ENCODE data around the gene ATP13A3.
A peak's percentile ranks its signal among the peaks of the same experiment; 100 is the strongest.

The ATP13A3 gene

GRCh38 chr3:194476784-194477183 is 10.0 kb downstream of the ATP13A3 start:
- DNase-seq (ENCODE audit: low spot score), result peak; percentile 43

GRCh38 chr3:194475978-194476377 is 10.8 kb downstream of the ATP13A3 start:
- no peak for DNase-seq (ENCODE audit: low spot score)

- no peak for DNase-seq (ENCODE audit: low spot score)
Observed at GRCh38 chr3:194475138-194475932, 11.5 kb downstream of the ATP13A3 start.

GRCh38 chr3:194474675-194475074 is 12.1 kb downstream of the ATP13A3 start:
- no peak for DNase-seq (ENCODE audit: low spot score)

GRCh38 chr3:194472290-194472920 is 14.4 kb downstream of the ATP13A3 start:
- peak; percentile 63 for DNase-seq (ENCODE audit: low spot score)

- no peak for DNase-seq (ENCODE audit: low spot score)
Observed at GRCh38 chr3:194471863-194472262, 14.9 kb downstream of the ATP13A3 start.

GRCh38 chr3:194470615-194471014 is 16.2 kb downstream of the ATP13A3 start:
- DNase-seq (ENCODE audit: low spot score), result no peak

GRCh38 chr3:194469977-194470376 is 16.8 kb downstream of the ATP13A3 start:
- no peak for DNase-seq (ENCODE audit: low spot score)

GRCh38 chr3:194468086-194468485 is 18.7 kb downstream of the ATP13A3 start:
- no peak for DNase-seq (ENCODE audit: low spot score)

GRCh38 chr3:194466761-194467356 is 19.9 kb downstream of the ATP13A3 start:
- no peak for DNase-seq (ENCODE audit: low spot score)

- no peak for DNase-seq (ENCODE audit: low spot score)
Observed at GRCh38 chr3:194465920-194466570, 20.8 kb downstream of the ATP13A3 start.

- DNase-seq (ENCODE audit: low spot score), result no peak
Observed at GRCh38 chr3:194465246-194465645, 21.6 kb downstream of the ATP13A3 start.

- DNase-seq (ENCODE audit: low spot score), result no peak
Observed at GRCh38 chr3:194464692-194465091, 22.1 kb downstream of the ATP13A3 start.

GRCh38 chr3:194462936-194463335 is 23.9 kb downstream of the ATP13A3 start:
- no peak for DNase-seq (ENCODE audit: low spot score)

GRCh38 chr3:194460566-194460965 is 26.2 kb downstream of the ATP13A3 start:
- no peak for DNase-seq (ENCODE audit: low spot score)

- no peak for DNase-seq (ENCODE audit: low spot score)
Observed at GRCh38 chr3:194458131-194458530, 28.7 kb downstream of the ATP13A3 start.

- DNase-seq (ENCODE audit: low spot score), result no peak
Observed at GRCh38 chr3:194455481-194455880, 31.3 kb downstream of the ATP13A3 start.

GRCh38 chr3:194450341-194450740 is 36.5 kb downstream of the ATP13A3 start:
- DNase-seq (ENCODE audit: low spot score), result no peak

GRCh38 chr3:194449913-194450312 is 36.9 kb downstream of the ATP13A3 start:
- no peak for DNase-seq (ENCODE audit: low spot score)

- no peak for DNase-seq (ENCODE audit: low spot score)
Observed at GRCh38 chr3:194447657-194448056, 39.1 kb downstream of the ATP13A3 start.

- DNase-seq (ENCODE audit: low spot score), result no peak
Observed at GRCh38 chr3:194447161-194447560, 39.6 kb downstream of the ATP13A3 start.

GRCh38 chr3:194446754-194447153 is 40.0 kb downstream of the ATP13A3 start:
- DNase-seq (ENCODE audit: low spot score), result no peak
